ENCODE data around the gene CCDC3.

DNA sequence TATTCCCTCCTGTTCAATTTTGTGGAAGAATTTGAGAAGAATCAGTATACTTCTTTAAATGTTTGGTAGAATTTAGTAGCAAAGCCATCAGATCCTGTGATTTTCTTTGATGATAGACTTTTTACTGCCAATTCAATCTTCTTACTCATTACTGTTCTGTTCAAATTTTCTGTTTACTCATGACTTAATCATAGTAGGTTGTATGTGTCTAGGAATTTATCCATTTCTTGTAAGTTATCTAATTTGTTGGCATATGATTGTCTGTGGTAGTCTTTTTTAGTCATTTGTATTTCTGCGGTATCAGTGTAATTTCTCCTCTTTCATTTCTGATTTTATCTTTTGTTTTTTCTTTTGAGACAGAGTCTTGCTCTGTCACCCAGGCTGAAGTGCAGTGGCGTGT, 87.4 kb downstream of the CCDC3 start:
- TF ChIP-seq, protein P1, sequence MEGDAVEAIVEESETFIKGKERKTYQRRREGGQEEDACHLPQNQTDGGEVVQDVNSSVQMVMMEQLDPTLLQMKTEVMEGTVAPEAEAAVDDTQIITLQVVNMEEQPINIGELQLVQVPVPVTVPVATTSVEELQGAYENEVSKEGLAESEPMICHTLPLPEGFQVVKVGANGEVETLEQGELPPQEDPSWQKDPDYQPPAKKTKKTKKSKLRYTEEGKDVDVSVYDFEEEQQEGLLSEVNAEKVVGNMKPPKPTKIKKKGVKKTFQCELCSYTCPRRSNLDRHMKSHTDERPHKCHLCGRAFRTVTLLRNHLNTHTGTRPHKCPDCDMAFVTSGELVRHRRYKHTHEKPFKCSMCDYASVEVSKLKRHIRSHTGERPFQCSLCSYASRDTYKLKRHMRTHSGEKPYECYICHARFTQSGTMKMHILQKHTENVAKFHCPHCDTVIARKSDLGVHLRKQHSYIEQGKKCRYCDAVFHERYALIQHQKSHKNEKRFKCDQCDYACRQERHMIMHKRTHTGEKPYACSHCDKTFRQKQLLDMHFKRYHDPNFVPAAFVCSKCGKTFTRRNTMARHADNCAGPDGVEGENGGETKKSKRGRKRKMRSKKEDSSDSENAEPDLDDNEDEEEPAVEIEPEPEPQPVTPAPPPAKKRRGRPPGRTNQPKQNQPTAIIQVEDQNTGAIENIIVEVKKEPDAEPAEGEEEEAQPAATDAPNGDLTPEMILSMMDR (IDR thresholded peaks at IDR 0.05; ENCODE audit: insufficient read depth, low read length, poor library complexity, severe bottlenecking) = no peak
- no peak for TF ChIP-seq EZH2phosphoT487 (conservative IDR thresholded peaks at IDR 0.05; ENCODE audit: low read length)
